RPMI8226 (cell line): ENCODE measurements around the gene TAS1R3.
A peak's percentile ranks its signal among the peaks of the same experiment; 100 is the strongest.
"Not testable (repeated sequence)": the region's sequence is repeated elsewhere in the genome, so short reads cannot be mapped to it uniquely, and the experiment has no call there.

Experiments
- DNase-seq: peaks from one replicate; pipeline ENCODE4 v3.0.0-alpha.2; 2015

The TAS1R3 gene

DNA sequence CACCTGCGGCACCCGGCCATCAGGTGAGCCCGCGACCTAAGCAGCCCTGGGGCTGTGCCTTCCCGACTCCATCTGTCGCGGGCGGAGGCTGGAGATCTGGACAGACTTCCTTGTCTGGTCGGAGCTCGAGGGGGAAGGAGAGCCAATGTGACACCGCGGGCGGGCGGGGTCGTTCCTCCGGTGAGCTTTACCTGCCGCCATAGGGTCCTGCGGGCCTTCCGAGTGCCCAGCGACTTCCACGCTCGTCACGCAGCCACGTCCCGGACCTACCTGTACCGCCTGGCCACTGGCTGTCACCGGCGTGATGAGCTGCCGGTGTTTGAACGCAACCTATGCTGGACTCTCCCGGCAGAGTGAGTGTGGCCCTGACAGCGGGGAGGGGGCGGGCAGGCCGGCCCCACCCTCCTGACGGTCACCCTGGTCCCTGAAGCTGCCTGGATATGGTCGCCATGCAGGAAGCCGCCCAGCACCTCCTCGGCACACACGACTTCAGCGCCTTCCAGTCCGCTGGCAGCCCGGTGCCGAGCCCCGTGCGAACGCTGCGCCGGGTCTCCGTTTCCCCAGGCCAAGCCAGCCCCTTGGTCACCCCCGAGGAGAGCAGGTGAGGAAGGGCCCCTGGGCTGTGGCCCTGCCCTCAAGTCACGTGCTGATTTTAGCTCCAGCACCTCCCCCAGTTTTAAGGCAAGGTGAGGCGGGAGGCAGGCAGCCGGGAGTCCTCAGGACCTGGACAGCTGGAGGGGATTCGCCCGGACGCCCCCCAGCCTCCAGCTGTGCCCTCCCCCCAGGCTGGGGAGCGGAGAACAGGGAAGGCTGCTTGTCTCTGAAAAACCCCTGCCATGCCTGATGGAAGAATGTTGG, 21.6 kb upstream of the TAS1R3 start:
- DNase-seq, result peak; percentile 54

DNA sequence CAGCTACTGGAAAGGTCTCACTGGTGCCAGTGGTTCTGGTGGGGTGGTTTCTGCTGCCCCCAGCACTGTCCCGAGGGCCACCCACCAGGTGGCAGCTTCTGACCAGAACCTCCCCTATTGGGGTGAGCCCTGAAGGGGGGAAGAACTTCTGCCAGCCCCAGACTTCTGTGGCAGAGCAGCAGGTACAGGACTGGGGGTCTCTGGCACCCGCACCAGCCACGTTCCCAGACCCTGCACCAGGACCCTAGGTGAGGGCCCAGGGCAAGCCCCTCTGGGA, 21.0 kb upstream of the TAS1R3 start:
- no peak for DNase-seq

GRCh38 chr1:1310476-1311053, 20.5 kb upstream of the TAS1R3 start:
- no peak for DNase-seq

GRCh38 chr1:1311107-1312104, 19.7 kb upstream of the TAS1R3 start:
- DNase-seq, result no peak

DNA sequence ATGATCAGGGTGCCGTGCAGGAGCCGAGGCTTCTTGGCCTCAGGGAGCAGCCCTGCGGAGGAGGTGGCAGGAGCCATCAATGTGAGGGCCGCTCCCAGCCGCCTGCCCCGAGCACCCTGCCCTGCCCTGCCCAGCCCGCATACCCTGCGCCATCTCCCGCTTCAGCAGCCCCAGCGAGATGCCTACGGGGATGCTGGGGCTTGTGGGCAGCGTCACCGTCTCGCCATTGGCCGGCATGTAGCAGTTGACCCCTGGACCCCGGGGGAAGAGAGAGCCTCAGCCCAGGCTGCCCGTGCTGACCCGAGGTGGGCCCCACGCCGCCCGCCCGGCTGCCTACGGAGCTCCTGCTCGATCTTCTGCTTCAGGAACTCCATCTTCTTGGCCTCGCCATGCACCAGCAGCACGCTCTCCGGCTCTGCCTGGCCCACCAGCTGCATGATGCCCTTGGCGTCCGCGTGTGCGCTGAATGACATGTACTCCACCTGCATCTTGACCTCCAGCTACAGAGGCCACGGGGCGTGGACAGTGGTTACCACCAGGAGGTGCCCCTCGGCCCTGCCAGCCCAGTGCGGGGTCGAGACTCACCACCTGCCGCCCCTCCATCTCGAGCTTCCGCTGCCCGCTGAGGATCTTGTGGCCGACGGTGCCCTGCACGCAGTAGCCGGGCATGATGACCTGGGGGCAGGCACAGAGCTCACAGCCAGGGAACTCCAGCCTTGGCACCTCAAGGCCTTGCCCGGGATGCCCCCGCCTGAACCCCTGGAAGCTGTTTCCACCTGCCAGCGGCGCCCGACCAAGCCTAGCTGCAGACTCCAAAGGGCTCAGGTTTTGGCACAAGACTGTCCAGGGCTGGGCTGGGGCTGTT, 18.4 kb upstream of the TAS1R3 start:
- no peak for DNase-seq

DNA sequence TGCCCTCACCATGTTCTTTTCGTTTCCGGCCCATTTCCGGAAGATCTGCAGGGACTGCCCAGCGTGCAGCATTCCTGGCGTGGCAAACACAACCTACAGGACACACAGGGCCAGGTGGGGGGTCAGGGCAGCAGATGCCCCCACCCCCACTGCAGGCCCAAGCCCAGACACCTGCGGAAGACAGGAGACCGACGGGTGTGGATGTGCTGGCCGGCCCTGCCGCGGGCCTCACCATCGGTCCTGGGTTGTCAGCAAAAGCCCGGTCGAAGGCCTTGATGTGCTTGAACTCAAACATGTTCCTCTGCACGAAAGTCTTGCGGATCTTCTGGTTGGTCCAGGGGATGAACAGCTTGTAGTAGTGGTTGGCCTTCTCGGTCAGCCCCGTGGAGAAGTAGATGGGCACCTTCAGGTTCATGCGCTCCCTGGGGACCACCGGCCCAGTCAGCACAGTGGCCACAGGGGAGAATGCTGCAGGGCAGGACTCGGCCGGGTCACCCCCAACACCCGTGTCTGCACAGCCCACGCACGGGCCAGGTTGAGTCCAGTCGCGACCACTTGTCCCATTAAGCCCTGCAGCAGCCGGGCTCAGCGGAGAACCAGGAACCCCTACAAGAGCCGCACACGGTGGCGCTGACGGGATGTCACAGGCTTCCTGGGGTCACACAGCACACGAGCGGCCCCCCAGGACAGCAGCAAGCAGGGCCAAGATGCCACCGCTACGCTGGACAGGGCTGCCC, 17.4 kb upstream of the TAS1R3 start:
- DNase-seq, result no peak

DNA sequence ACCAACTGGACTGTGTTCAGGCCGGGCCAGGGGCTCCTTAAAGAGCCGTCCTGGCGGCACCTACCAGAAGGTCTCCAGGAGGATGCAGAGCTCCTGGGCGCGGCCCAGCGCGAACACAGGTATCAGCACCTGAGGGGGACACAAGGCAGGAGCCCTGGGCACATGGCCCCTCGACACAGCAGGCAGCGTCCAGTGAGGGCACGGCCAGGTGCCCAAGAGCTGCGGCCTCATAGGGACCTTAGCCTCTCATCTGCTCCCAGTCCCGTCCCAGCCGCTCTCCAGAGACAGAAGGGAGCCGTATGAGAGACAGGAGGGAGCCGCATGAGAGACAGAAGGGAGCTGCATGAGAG, 16.9 kb upstream of the TAS1R3 start:
- no peak for DNase-seq

GRCh38 chr1:1314678-1315335, 16.3 kb upstream of the TAS1R3 start:
- no peak for DNase-seq

- no peak for DNase-seq
Observed at GRCh38 chr1:1315435-1315954, 15.6 kb upstream of the TAS1R3 start.

- DNase-seq, result not testable (repeated sequence)
Observed at GRCh38 chr1:1316199-1316598, 14.9 kb upstream of the TAS1R3 start.

DNA sequence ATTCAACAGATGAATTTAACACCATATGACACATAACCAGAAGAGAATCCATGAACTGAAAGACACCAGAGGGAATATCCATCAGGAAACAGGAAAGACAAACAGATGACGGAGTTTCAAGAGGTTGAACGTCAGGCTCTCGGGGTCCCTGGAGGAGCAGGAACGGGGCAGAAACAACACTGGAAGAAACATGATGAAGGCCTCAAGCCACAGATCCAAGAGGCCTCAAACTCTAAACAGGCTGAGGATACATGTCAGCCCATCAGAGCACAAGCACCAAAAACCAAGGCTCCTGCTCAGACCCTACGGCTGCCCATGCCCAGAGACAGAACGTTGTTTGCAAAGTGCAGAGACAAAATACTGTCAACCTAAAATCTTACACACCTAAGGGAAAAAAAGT, 13.7 kb upstream of the TAS1R3 start:
- no peak for DNase-seq

GRCh38 chr1:1318131-1318652, 12.9 kb upstream of the TAS1R3 start:
- no peak for DNase-seq

GRCh38 chr1:1318777-1319645, 12.1 kb upstream of the TAS1R3 start:
- no peak for DNase-seq

DNA sequence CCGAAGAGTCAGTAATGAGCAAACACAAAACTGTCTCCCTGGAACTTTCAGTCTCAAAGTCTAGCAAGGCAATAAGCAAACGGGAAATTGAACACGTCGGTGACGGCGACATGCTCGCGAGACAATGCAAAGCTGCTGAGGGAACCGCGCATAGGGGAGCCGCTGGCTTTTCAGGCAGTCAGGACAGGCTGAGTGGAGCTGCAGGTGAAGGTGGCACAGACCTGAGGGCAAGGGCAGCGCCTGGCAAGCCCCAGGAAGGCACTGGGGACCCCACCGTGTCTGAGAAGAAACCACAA, 11.5 kb upstream of the TAS1R3 start:
- no peak for DNase-seq

GRCh38 chr1:1320666-1321448, 10.2 kb upstream of the TAS1R3 start:
- no peak for DNase-seq

DNA sequence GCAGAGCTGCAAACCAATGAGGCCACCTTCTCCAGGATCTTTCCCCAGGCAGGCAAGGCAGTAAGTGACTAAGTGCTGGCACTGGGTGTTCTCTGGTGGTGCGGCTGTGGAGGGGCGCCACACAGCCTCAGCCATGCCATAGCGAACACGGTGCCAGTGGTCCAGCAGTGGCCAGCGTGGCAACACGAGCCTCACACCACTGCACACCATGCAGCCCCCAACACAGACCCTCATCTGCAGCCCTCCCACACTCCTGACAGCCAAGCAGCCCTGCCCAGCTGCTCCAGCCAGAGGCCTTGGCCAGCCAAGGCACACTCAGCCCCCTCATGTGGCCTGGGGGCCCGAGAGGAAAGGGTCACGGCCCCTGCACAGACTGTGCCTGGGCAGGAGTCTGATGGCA, 9.6 kb upstream of the TAS1R3 start:
- no peak for DNase-seq

GRCh38 chr1:1322418-1322817, 8.7 kb upstream of the TAS1R3 start:
- DNase-seq, result no peak

DNA sequence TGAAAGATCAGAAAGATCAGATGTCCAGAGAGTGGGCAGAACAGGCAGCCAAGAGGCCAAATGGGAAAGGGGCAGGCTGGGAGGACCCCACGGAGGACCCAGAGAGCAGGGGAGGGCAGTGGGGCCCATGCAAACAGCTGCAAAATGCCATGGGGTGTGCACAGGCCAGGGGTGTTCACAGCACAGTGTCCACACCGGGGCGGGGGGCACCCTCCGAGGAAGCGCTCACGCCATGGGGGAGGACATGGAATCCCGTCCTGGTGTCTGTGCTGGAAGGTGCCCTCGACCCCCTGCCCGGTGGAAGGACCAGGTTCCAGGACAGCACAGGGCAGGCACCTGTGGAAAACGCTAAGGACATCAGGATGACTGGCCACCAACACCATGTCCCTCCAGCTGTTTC, 8.1 kb upstream of the TAS1R3 start:
- DNase-seq, result no peak

GRCh38 chr1:1324084-1324523, 7.0 kb upstream of the TAS1R3 start:
- DNase-seq, result no peak
